Activated CD4-positive, alpha-beta memory T cell treated with anti-CD3 and anti-CD28 coated beads, Interleukin-2, amount 10 ng/mL, durations not matched to agents 7 days and 5 days (primary cell): ENCODE measurements around the gene SLC48A1. TPM values are rescaled to one million over a fixed set of nuclear protein-coding genes. Genes with fewer than 3 reads are reported as not detected.

Experiments
- CTCF ChIA-PET: fragments of 350-600 bp; sonication (Branson Sonifier 250); formaldehyde crosslinking; loops from one replicate; lab custom pipeline; 2021; ENCODE audit warnings: antibody characterized with exemption, inconsistent platforms; lab: Charles Lee
- POLR2A ChIA-PET: fragments of 350-600 bp; sonication (Branson Sonifier 250); formaldehyde crosslinking; loops from one replicate; lab custom pipeline; 2021; ENCODE audit warnings: antibody characterized with exemption; lab: Charles Lee
- DNase-seq: peaks from one replicate; pipeline ENCODE4 v3.0.0-alpha.2; 2020
- H3K27ac Mint-ChIP-seq: one replicate; pipeline ENCODE4 v1.8.0; 2021; ENCODE audit warnings: mild to moderate bottlenecking, mixed read lengths
- H3K27me3 Mint-ChIP-seq: one replicate; pipeline ENCODE4 v1.8.0; 2021; ENCODE audit warnings: mixed read lengths
- H3K36me3 Mint-ChIP-seq: one replicate; pipeline ENCODE4 v1.8.0; 2021; ENCODE audit warnings: low read depth, mixed read lengths
- H3K4me1 Mint-ChIP-seq: one replicate; pipeline ENCODE4 v1.8.0; 2021; ENCODE audit warnings: mixed read lengths
- H3K4me3 Mint-ChIP-seq: one replicate; pipeline ENCODE4 v1.8.0; 2021; ENCODE audit warnings: mild to moderate bottlenecking, mixed read lengths
- H3K9me3 Mint-ChIP-seq: one replicate; pipeline ENCODE4 v1.8.0; 2021; ENCODE audit warnings: mixed read lengths
- total RNA-seq, 2 experiments: library from RNA; stranded (reverse); gene quantifications; one replicate each; pipeline ENCODE4 v1.2.3, GENCODE V29; 2021

SLC48A1 gene
- total RNA-seq, result 10 to 100 TPM; 19.4 to 22.6 TPM

DNA sequence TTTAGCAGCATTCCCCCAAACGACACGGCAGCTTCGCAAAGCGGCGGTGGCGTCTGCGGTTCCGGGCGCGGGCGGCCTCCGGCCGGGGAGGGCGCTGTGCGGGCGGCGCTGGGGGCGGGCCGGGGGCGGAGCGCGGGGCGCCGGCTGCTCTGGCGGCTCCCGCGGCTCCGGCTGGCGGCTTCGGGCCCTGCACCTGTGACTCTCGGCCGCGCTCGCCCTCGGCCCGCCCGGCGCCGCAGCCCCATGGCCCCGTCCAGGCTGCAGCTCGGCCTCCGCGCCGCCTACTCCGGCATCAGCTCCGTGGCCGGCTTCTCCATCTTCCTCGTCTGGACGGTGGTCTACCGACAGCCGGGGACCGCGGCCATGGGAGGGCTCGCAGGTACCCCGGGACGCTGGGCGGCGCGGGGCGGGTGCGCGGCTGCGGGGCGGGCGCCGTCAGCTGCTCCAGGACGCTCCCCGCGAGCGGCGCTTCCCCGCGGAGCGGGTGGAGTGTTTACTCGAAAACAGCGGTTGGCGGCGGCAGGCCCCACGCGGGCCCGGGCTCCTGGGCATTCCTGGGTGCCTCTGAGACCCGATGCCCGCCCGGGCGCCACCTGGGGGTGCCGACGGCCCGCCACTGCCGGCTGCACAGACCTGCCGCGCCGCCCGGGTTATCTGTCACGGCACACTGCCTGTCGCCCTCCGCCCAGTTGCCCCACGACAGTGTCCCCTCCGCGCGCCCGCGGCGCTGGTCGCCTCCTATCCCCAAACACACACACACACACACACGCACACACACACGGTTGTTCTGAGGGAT lies at the start of gene SLC48A1:
SLC48A1 (plus strand) TSS at position 177 of the 796 bp plus-strand sequence; CDS start at position 244, 67 bp downstream.
- Mint-ChIP-seq H3K4me3 (peak within 1 kb of the TSS; percentile 91), H3K27ac (peak within 1 kb of the TSS; percentile 36), H3K4me1 (peaks cover 45% of the 10 kb centered on the region), H3K27me3 (peaks cover 5% of the 10 kb centered on the region), H3K9me3 (no peaks in the 10 kb centered on the region), H3K36me3 (peaks cover 3% of the 10 kb centered on the region)
- ChIA-PET POLR2A (interaction anchor here (0.7 to 4.0 kb wide), 16 partner anchors 8 to 67 kb away, joined by 3 to 15 read pairs (median 4); partner anchors contain the start of genes HDAC7 and RPAP3), CTCF (interaction anchor here (0.8 to 18.5 kb wide), 7 partner anchors 18 to 62 kb away, joined by 3 to 431 read pairs (median 11); no protein-coding TSS in a partner anchor)
- peak; percentile 75 for DNase-seq

GRCh38 chr12:47725091-47725772 lies 47.8 kb upstream of the SLC48A1 start, which contains the start of gene ENDOU:
TSS of gene ENDOU (minus strand) at chr12:47725490. CDS start at chr12:47725413, 77 bp downstream.
- Mint-ChIP-seq H3K36me3 (peaks cover 5% of the 10 kb centered on the region), H3K27ac (no peak within 1 kb of the TSS), H3K4me1 (peaks cover 26% of the 10 kb centered on the region), H3K27me3 (no peaks in the 10 kb centered on the region), H3K9me3 (no peaks in the 10 kb centered on the region), H3K4me3 (no peak within 1 kb of the TSS)
- no peak for DNase-seq
- CTCF ChIA-PET, result interaction anchor here (0.9 to 4.4 kb wide), 7 partner anchors 10 to 41 kb away, joined by 3 to 17 read pairs (median 9); no protein-coding TSS in a partner anchor
- POLR2A ChIA-PET, result interaction anchor here (1.2 kb wide), 1 partner anchor 19 kb away, joined by 3 read pairs; the partner anchor contains the start of gene RPAP3

GRCh38 chr12:47725893-47726292 lies 47.1 kb upstream of the SLC48A1 start:
- no peak for DNase-seq
- peaks cover 5% of the 10 kb centered on the region for H3K36me3 Mint-ChIP-seq
- H3K27ac Mint-ChIP-seq, result no peak overlapping the region
- peaks cover 25% of the 10 kb centered on the region for H3K4me1 Mint-ChIP-seq
- H3K27me3 Mint-ChIP-seq, result no peaks in the 10 kb centered on the region
- no peak overlapping the region for H3K4me3 Mint-ChIP-seq
- ChIA-PET CTCF (interaction anchor here (0.7 to 2.3 kb wide), 7 partner anchors 10 to 89 kb away, joined by 3 to 11 read pairs (median 6); no protein-coding TSS in a partner anchor), POLR2A (interaction anchor here (1.2 kb wide), 1 partner anchor 20 kb away, joined by 3 read pairs; the partner anchor contains the start of gene RPAP3)
- no peaks in the 10 kb centered on the region for H3K9me3 Mint-ChIP-seq

DNA sequence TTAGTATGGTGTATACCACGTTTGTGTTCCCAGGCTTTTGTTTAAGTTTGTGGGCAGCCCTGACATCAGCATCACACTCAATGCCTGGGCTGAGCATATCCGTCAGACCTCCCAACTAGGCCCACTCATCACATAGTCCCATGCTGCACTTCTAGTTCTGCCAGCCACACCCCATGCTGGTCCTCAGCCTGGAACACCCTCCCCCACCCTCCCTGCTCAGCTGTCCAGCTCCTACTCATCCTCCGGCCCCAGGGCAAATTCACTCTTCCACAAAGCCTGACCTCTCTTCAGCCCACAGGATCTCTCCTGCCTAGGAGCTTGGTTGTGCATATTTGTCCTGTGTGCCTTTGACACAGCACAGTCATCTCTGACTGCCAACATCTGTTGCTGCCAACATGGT lies 43.8 kb upstream of the SLC48A1 start:
- H3K9me3 Mint-ChIP-seq, result no peaks in the 10 kb centered on the region
- no peaks in the 10 kb centered on the region for H3K27me3 Mint-ChIP-seq
- CTCF ChIA-PET, result interaction anchor here (5.6 kb wide), 1 partner anchor 13 kb away, joined by 55 read pairs; no protein-coding TSS in a partner anchor
- no peaks in the 10 kb centered on the region for H3K4me1 Mint-ChIP-seq
- POLR2A ChIA-PET, result no interaction called here
- H3K4me3 Mint-ChIP-seq, result no peak overlapping the region
- H3K36me3 Mint-ChIP-seq, result no peaks in the 10 kb centered on the region
- H3K27ac Mint-ChIP-seq, result no peak overlapping the region
- DNase-seq, result no peak

DNA sequence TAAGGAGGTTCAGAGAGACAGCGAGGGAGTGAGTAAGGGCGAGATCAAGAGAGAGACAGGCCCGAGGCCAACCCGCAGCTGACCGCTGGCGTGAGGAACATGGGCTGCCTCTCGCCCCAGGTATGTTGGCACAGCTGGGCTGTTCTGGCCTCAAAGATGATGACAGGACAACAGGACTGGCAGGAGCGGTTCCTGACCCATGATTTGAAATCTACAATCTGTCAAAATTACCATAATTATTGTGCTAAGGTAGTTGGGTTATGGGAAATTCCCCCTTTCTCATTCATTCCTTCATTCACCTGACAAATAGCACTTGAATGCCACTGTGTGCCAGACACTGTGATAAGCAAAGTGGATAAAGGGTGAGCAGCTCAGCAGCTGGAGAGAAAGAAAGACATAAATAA lies 42.7 kb upstream of the SLC48A1 start:
- POLR2A ChIA-PET, result no interaction called here
- H3K27ac Mint-ChIP-seq, result no peak overlapping the region

DNA sequence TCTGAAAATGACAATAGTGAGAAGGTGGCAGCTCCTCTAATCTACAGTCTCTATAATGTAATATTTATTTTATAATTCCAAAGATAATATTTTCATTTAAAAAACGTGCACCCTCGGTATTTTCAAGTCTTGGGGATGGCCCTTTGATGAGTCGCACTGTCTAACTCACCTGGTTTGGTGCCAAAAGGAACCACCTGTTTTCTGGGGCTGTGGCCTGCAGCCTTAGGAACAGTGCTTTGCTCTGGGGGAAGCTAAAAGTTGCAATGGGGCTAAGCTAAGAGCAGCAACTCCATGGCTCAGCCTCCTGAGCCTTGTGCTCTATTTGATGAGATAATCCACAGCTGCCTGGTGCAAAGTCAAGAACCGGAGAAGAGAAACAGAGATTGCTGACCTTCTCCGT lies 41.3 kb upstream of the SLC48A1 start:
- ChIA-PET POLR2A (interaction anchor here (1.0 to 1.9 kb wide), 2 partner anchors 10 to 11 kb away, joined by 3 to 4 read pairs; no protein-coding TSS in a partner anchor), CTCF (interaction anchor here (0.7 to 5.6 kb wide), 5 partner anchors 11 to 109 kb away, joined by 3 to 55 read pairs (median 4); no protein-coding TSS in a partner anchor)
- H3K27ac Mint-ChIP-seq, result no peak overlapping the region
- H3K36me3 Mint-ChIP-seq, result no peaks in the 10 kb centered on the region
- no peaks in the 10 kb centered on the region for H3K9me3 Mint-ChIP-seq
- no peaks in the 10 kb centered on the region for H3K4me1 Mint-ChIP-seq
- no peak overlapping the region for H3K4me3 Mint-ChIP-seq
- H3K27me3 Mint-ChIP-seq, result no peaks in the 10 kb centered on the region
- DNase-seq, result no peak

More for the DNA sequence above, 42.7 kb upstream of the SLC48A1 start:
- Mint-ChIP-seq H3K4me1 (no peaks in the 10 kb centered on the region), H3K36me3 (no peaks in the 10 kb centered on the region), H3K9me3 (no peaks in the 10 kb centered on the region), H3K27me3 (no peaks in the 10 kb centered on the region), H3K4me3 (no peak overlapping the region)
- no peak for DNase-seq
- CTCF ChIA-PET, result interaction anchor here (5.6 kb wide), 1 partner anchor 12 kb away, joined by 55 read pairs; no protein-coding TSS in a partner anchor

GRCh38 chr12:47732504-47732903 lies 40.5 kb upstream of the SLC48A1 start:
- POLR2A ChIA-PET, result interaction anchor here (1.7 to 1.9 kb wide), 2 partner anchors 9 to 27 kb away, joined by 4 read pairs; partner anchors contain the start of gene RPAP3
- H3K9me3 Mint-ChIP-seq, result no peaks in the 10 kb centered on the region
- H3K4me3 Mint-ChIP-seq, result no peak overlapping the region
- H3K36me3 Mint-ChIP-seq, result no peaks in the 10 kb centered on the region
- H3K27ac Mint-ChIP-seq, result no peak overlapping the region
- no peaks in the 10 kb centered on the region for H3K4me1 Mint-ChIP-seq
- CTCF ChIA-PET, result interaction anchor here (1.2 to 5.6 kb wide), 5 partner anchors 10 to 108 kb away, joined by 3 to 55 read pairs (median 4); no protein-coding TSS in a partner anchor
- no peaks in the 10 kb centered on the region for H3K27me3 Mint-ChIP-seq
- no peak for DNase-seq

GRCh38 chr12:47733142-47733541 lies 39.9 kb upstream of the SLC48A1 start:
- POLR2A ChIA-PET, result interaction anchor here (0.7 to 1.9 kb wide), 3 partner anchors 8 to 27 kb away, joined by 3 to 4 read pairs (median 4); partner anchors contain the start of gene RPAP3
- no peak for DNase-seq
- no peak overlapping the region for H3K4me3 Mint-ChIP-seq
- no peak overlapping the region for H3K27ac Mint-ChIP-seq
- CTCF ChIA-PET, result interaction anchor here (1.2 to 5.6 kb wide), 4 partner anchors 9 to 107 kb away, joined by 3 to 55 read pairs (median 6); no protein-coding TSS in a partner anchor
- H3K9me3 Mint-ChIP-seq, result no peaks in the 10 kb centered on the region
- no peaks in the 10 kb centered on the region for H3K36me3 Mint-ChIP-seq
- H3K4me1 Mint-ChIP-seq, result no peaks in the 10 kb centered on the region
- H3K27me3 Mint-ChIP-seq, result no peaks in the 10 kb centered on the region

GRCh38 chr12:47734725-47735480 lies 38.1 kb upstream of the SLC48A1 start:
- H3K4me1 Mint-ChIP-seq, result peaks cover 3% of the 10 kb centered on the region
- H3K27ac Mint-ChIP-seq, result no peak overlapping the region
- DNase-seq, result no peak
- H3K36me3 Mint-ChIP-seq, result no peaks in the 10 kb centered on the region
- ChIA-PET POLR2A (no interaction called here), CTCF (interaction anchor here (5.6 to 13.6 kb wide), 2 partner anchors 8 to 39 kb away, joined by 55 to 431 read pairs; partner anchors contain the start of gene SLC48A1)
- H3K4me3 Mint-ChIP-seq, result no peak overlapping the region
- no peaks in the 10 kb centered on the region for H3K9me3 Mint-ChIP-seq
- no peaks in the 10 kb centered on the region for H3K27me3 Mint-ChIP-seq

DNA sequence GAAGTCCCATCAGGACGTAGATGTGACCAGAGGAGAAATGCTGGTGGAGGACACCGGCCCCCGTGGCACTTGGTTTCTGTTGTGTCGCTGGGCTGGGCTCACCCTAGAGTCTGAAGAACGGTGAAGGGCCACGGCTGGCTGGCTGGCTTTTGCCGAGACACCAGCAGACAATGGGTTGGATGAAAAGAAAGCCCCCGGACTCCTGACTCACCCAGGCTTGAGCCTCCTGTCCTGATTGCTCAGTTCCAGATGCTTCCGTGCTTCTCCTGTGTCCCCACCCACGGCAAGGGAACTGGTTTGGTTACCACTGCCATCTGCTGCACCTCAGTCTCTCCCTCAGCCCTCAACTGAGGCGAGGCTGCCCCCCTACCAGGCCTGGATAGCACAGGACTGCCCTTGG lies 37.4 kb upstream of the SLC48A1 start:
- no peaks in the 10 kb centered on the region for H3K36me3 Mint-ChIP-seq
- no peaks in the 10 kb centered on the region for H3K27me3 Mint-ChIP-seq
- POLR2A ChIA-PET, result no interaction called here
- H3K4me3 Mint-ChIP-seq, result no peak overlapping the region
- no peak overlapping the region for H3K27ac Mint-ChIP-seq
- DNase-seq, result no peak
- CTCF ChIA-PET, result interaction anchor here (0.8 to 13.6 kb wide), 4 partner anchors 10 to 38 kb away, joined by 3 to 431 read pairs (median 4); partner anchors contain the start of genes ENDOU and SLC48A1
- no peaks in the 10 kb centered on the region for H3K9me3 Mint-ChIP-seq
- peaks cover 6% of the 10 kb centered on the region for H3K4me1 Mint-ChIP-seq

DNA sequence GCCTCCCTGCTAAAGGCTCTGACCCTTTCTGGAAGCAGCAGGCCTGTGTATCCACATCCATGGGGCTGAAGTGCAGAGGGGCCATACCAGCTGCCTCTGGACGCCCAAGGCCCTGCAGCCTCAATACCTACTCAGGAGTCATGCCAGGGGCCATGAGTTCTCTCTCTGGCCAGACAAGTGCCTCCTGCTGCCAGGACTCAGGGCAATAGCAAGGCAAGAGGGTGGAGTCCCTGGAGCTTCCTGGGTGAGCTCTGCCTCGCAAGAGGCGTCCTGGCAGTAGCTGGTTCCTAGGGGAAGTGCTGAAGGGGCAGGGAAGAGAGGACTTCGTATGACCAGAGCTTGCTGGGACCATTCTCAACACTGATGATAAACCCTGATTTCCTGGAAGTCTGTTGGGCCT lies 36.8 kb upstream of the SLC48A1 start:
- CTCF ChIA-PET, result interaction anchor here (0.8 to 13.6 kb wide), 4 partner anchors 11 to 38 kb away, joined by 3 to 431 read pairs (median 4); partner anchors contain the start of genes ENDOU and SLC48A1
- DNase-seq, result no peak
- no peak overlapping the region for H3K4me3 Mint-ChIP-seq
- H3K36me3 Mint-ChIP-seq, result no peaks in the 10 kb centered on the region
- no peak overlapping the region for H3K27ac Mint-ChIP-seq
- no peaks in the 10 kb centered on the region for H3K27me3 Mint-ChIP-seq
- POLR2A ChIA-PET, result no interaction called here
- H3K9me3 Mint-ChIP-seq, result no peaks in the 10 kb centered on the region
- peaks cover 8% of the 10 kb centered on the region for H3K4me1 Mint-ChIP-seq
